Pancreas (tissue), 10 donors: ENCODE measurements around the gene OPN1LW. TPM values are rescaled to one million over a fixed set of nuclear protein-coding genes. Genes with fewer than 3 reads are reported as not detected.
"Not testable (repeated sequence)": the region's sequence is repeated elsewhere in the genome, so short reads cannot be mapped to it uniquely, and the experiment has no call there.

Experiments used
- ATAC-seq, 4 donors: fragments of 200-7000 bp; cut with Tn5 transposase; one replicate each; pipeline versions ENCODE4 v1.8.0 to v1.9.1; 2020; ENCODE audit warnings: mild to moderate bottlenecking in 4 of 4, moderate library complexity in 4 of 4
- DNase-seq, 6 donors: peaks; one replicate each; pipeline ENCODE4 v3.0.0-alpha.2; 2020
- FAIRE-seq: peaks from 2 replicates; lab custom pipeline; 2012; peaks lifted over from hg19 to GRCh38; lab: Jason Lieb, UNC
- H3K27ac ChIP-seq, 4 donors: fragments of 200-600 bp; sonication (generic); 1 replicate in 3 of 4; 2 replicates in 1 of 4; pipeline versions ENCODE4 v1.5.0 to v1.8.0; 2020
- H3K27me3 ChIP-seq, 4 donors: fragments of 200-600 bp; one replicate each; pipeline ENCODE4 v1.8.0; 2021
- H3K36me3 ChIP-seq, 3 donors: fragments of 200-600 bp; sonication (generic) in 1 of 3; one replicate each; pipeline versions ENCODE4 v1.5.0 to v1.8.0; 2020 to 2021
- H3K4me1 ChIP-seq, 3 donors: fragments of 200-600 bp; one replicate each; pipeline ENCODE4 v1.8.0; 2021
- H3K4me3 ChIP-seq, 4 donors: fragments of 200-600 bp; sonication (generic) in 2 of 4; one replicate each; pipeline versions ENCODE4 v1.5.0 to v1.8.0; 2020 to 2021
- H3K9me3 ChIP-seq, 4 donors: fragments of 200-600 bp; one replicate each; pipeline ENCODE4 v1.8.0; 2021
- WGBS, 2 donors: extraction: QIAGEN DNeasy Blood & Tissue Kit; methylation state at CpG; one replicate each; pipeline ENCODE4 v1.1.7; 2013; 5-methylcytosine and 5-hydroxymethylcytosine counted together
- intact Hi-C, 3 donors: fragments of 100-400 bp; cut with DNase I; formaldehyde crosslinking; loops; one replicate each; pipeline versions ENCODE4 v1.11.1 to v1.14.2; 2022
- polyA plus RNA-seq, 2 donors: library from polyadenylated mRNA; stranded (reverse); fragments of 200-250 nt; gene quantifications; one replicate each; pipeline ENCODE4 v1.2.3, GENCODE V29; 2013
- total RNA-seq, 6 donors: library from RNA; stranded (reverse); fragmentation: NEBNext Ultra II Directional in 4 of 6; extraction: Animal tissue kit (Norgen Biotek cat#: 25700) in 4 of 6; gene quantifications; one replicate each; pipeline versions ENCODE4 v1.2.1 to v1.2.4, GENCODE V29; 2021 to 2023
- donor health status: healthy with polysubstance abuse.
- donor health status: DM: no; HTN: no; CAD: no; lungs with moderate emphysema.
- donor health status: DM: no; HTN: no; CAD: no.
- donor health status: control.
- donor health status: control.
- donor health status: Bipolar disorder and iron deficiency.
- donor health status: DM: yes; HTN: yes; CAD: no.
- donor health status: DM: no; HTN: no; CAD: no.
- donor health status: DM: no; HTN: no; CAD: no.
- donor health status: DM: yes; HTN: yes; CAD: no.

OPN1LW gene
- total and polyA plus RNA-seq, 8 donors: not detected

- WGBS, 2 donors: no CpG with 5 or more reads among the region's 2 CpGs
- FAIRE-seq (peak; percentile 95), ATAC-seq (peak in 1 of 4 donors; percentile 27)
- H3K27ac ChIP-seq, DNase-seq, H3K36me3 ChIP-seq, H3K4me1 ChIP-seq, H3K27me3 ChIP-seq, H3K4me3 ChIP-seq, H3K9me3 ChIP-seq, intact Hi-C loops: not testable (repeated sequence)
Measured at GRCh38 chrX:154157207-154157606, 13.2 kb downstream of the OPN1LW start.

GRCh38 chrX:154159345-154159744 is 15.3 kb downstream of the OPN1LW start:
- H3K4me3 ChIP-seq, H3K9me3 ChIP-seq, ATAC-seq, intact Hi-C loops, FAIRE-seq, H3K36me3 ChIP-seq, H3K27ac ChIP-seq, H3K4me1 ChIP-seq, DNase-seq, H3K27me3 ChIP-seq: not testable (repeated sequence)
- no CpG with 5 or more reads among the region's 15 CpGs for WGBS, 2 donors

- FAIRE-seq, intact Hi-C loops, H3K4me3 ChIP-seq, H3K27me3 ChIP-seq, DNase-seq, H3K27ac ChIP-seq, H3K9me3 ChIP-seq, ATAC-seq, H3K36me3 ChIP-seq, H3K4me1 ChIP-seq: not testable (repeated sequence)
- no CpG with 5 or more reads among the region's 8 CpGs for WGBS, 2 donors
Measured at GRCh38 chrX:154164902-154165301, 20.9 kb downstream of the OPN1LW start.

- H3K9me3 ChIP-seq, H3K36me3 ChIP-seq, FAIRE-seq, ATAC-seq, DNase-seq, intact Hi-C loops, H3K4me3 ChIP-seq, H3K4me1 ChIP-seq, H3K27me3 ChIP-seq, H3K27ac ChIP-seq: not testable (repeated sequence)
- no CpG with 5 or more reads among the region's 13 CpGs for WGBS, 2 donors
Measured at GRCh38 chrX:154168384-154168783, 24.3 kb downstream of the OPN1LW start.

- H3K4me1 ChIP-seq, FAIRE-seq, DNase-seq, H3K27me3 ChIP-seq, intact Hi-C loops, H3K4me3 ChIP-seq, H3K36me3 ChIP-seq, H3K9me3 ChIP-seq, H3K27ac ChIP-seq: not testable (repeated sequence)
- peak in 2 of 4 donors; percentile 75 to 82 for ATAC-seq
- no CpG with 5 or more reads among the region's 11 CpGs for WGBS, 2 donors
Measured at GRCh38 chrX:154172535-154172943, 28.5 kb downstream of the OPN1LW start.

GRCh38 chrX:154174356-154174755 is 30.3 kb downstream of the OPN1LW start:
- H3K4me1 ChIP-seq, intact Hi-C loops, H3K27me3 ChIP-seq, DNase-seq, ATAC-seq, H3K4me3 ChIP-seq, H3K27ac ChIP-seq, H3K9me3 ChIP-seq, H3K36me3 ChIP-seq, FAIRE-seq: not testable (repeated sequence)
- whole genome bisulfite sequencing, 2 donors: no CpG with 5 or more reads among the region's 10 CpGs

- DNase-seq, ATAC-seq, H3K4me1 ChIP-seq, intact Hi-C loops, FAIRE-seq, H3K4me3 ChIP-seq, H3K27ac ChIP-seq, H3K27me3 ChIP-seq, H3K9me3 ChIP-seq, H3K36me3 ChIP-seq: not testable (repeated sequence)
- WGBS, 2 donors: no CpG with 5 or more reads among the region's 14 CpGs
Measured at GRCh38 chrX:154182296-154182695, 38.3 kb downstream of the OPN1LW start, which contains the start of gene OPN1MW. TSS of gene OPN1MW (plus strand) at chrX:154182596. CDS start at chrX:154182678, 82 bp downstream.

- H3K4me1 ChIP-seq, DNase-seq, intact Hi-C loops, FAIRE-seq, H3K27ac ChIP-seq, H3K27me3 ChIP-seq, H3K9me3 ChIP-seq, H3K4me3 ChIP-seq, H3K36me3 ChIP-seq, ATAC-seq: not testable (repeated sequence)
- no CpG with 5 or more reads among the region's 8 CpGs for WGBS, 2 donors
Measured at GRCh38 chrX:154183794-154184193, 39.8 kb downstream of the OPN1LW start.

GRCh38 chrX:154192846-154193245 is 48.8 kb downstream of the OPN1LW start:
- FAIRE-seq, H3K36me3 ChIP-seq, H3K27me3 ChIP-seq, H3K27ac ChIP-seq, ATAC-seq, intact Hi-C loops, H3K4me3 ChIP-seq, H3K9me3 ChIP-seq, H3K4me1 ChIP-seq, DNase-seq: not testable (repeated sequence)
- no CpG with 5 or more reads among the region's 8 CpGs for WGBS, 2 donors

- WGBS, 2 donors: no CpG with 5 or more reads among the region's 2 CpGs
- not testable (repeated sequence) for H3K27ac ChIP-seq, FAIRE-seq
Measured at GRCh38 chrX:154194316-154194715, 50.3 kb downstream of the OPN1LW start.

GRCh38 chrX:154196466-154196865 is 52.4 kb downstream of the OPN1LW start:
- H3K27ac ChIP-seq, H3K27me3 ChIP-seq, FAIRE-seq, H3K9me3 ChIP-seq, H3K36me3 ChIP-seq, intact Hi-C loops, H3K4me3 ChIP-seq, ATAC-seq, DNase-seq, H3K4me1 ChIP-seq: not testable (repeated sequence)
- WGBS, 2 donors: no CpG with 5 or more reads among the region's 15 CpGs

More at GRCh38 chrX:154194316-154194715, 50.3 kb downstream of the OPN1LW start:
- ATAC-seq, H3K27me3 ChIP-seq, intact Hi-C loops, H3K36me3 ChIP-seq, H3K4me3 ChIP-seq, DNase-seq, H3K4me1 ChIP-seq, H3K9me3 ChIP-seq: not testable (repeated sequence)
